Measurements from ENCODE around the gene APEH.

APEH gene

DNA sequence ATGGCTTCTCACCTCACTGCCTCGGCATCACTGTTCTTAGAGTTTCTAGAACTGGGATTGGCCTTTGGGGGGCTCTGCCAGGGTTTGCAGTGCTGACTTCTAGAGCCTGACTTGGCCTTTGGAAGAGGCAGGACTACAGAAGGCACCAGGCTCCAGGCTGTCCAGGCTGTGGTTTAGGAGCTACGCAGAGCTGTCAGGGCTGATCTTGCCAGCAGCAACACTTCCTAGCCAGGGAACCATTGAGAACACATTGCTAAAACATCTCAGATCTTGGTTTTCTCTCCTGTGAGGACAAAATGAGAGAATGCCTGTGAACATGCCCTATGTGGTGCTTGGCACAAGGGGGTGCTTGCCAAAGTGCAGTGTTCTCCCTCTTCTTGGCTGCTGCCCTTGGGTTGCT is 34.6 kb upstream of the APEH start:
- H3K36me3 Mint-ChIP-seq (ENCODE audit: low read depth), result no peaks in the 10 kb centered on the region
- H3K27me3 Mint-ChIP-seq (ENCODE audit: low read depth, poor library complexity), result peaks cover 22% of the 10 kb centered on the region
- DNase-seq, result no peak
- no peaks in the 10 kb centered on the region for H3K9me3 Mint-ChIP-seq
- TF ChIP-seq, protein P1, sequence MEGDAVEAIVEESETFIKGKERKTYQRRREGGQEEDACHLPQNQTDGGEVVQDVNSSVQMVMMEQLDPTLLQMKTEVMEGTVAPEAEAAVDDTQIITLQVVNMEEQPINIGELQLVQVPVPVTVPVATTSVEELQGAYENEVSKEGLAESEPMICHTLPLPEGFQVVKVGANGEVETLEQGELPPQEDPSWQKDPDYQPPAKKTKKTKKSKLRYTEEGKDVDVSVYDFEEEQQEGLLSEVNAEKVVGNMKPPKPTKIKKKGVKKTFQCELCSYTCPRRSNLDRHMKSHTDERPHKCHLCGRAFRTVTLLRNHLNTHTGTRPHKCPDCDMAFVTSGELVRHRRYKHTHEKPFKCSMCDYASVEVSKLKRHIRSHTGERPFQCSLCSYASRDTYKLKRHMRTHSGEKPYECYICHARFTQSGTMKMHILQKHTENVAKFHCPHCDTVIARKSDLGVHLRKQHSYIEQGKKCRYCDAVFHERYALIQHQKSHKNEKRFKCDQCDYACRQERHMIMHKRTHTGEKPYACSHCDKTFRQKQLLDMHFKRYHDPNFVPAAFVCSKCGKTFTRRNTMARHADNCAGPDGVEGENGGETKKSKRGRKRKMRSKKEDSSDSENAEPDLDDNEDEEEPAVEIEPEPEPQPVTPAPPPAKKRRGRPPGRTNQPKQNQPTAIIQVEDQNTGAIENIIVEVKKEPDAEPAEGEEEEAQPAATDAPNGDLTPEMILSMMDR (IDR thresholded peaks at IDR 0.05), result no peak
- H3K27ac Mint-ChIP-seq, result no peak overlapping the region
- H3K4me1 Mint-ChIP-seq, result no peaks in the 10 kb centered on the region
- no peak overlapping the region for H3K4me3 Mint-ChIP-seq

DNA sequence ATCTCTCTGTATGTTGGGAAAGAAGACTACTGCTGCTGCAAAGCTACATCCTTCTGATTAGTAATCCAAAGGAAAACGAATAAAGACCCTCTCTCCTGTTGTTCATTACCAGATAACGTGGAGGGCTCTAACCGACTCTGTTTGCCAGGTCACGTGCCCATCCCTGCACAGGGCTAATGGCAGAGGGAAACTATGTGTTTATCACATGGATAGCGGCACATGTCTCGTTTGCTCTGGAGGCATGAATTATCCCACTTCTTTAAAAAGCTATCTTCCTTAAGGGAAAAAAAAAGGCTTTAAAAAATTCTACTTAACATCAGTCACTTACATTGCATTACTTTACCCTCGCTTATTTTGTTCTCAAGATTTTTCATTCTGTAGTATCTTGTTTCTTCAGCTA is 32.9 kb upstream of the APEH start:
- H3K36me3 Mint-ChIP-seq (ENCODE audit: low read depth), result no peaks in the 10 kb centered on the region
- no peak overlapping the region for H3K27ac Mint-ChIP-seq
- DNase-seq, result no peak
- no peaks in the 10 kb centered on the region for H3K4me1 Mint-ChIP-seq
- TF ChIP-seq, protein P1 (IDR thresholded peaks at IDR 0.05), result no peak
- no peak overlapping the region for H3K4me3 Mint-ChIP-seq
- H3K27me3 Mint-ChIP-seq (ENCODE audit: low read depth, poor library complexity), result peaks cover 17% of the 10 kb centered on the region
- no peaks in the 10 kb centered on the region for H3K9me3 Mint-ChIP-seq

DNA sequence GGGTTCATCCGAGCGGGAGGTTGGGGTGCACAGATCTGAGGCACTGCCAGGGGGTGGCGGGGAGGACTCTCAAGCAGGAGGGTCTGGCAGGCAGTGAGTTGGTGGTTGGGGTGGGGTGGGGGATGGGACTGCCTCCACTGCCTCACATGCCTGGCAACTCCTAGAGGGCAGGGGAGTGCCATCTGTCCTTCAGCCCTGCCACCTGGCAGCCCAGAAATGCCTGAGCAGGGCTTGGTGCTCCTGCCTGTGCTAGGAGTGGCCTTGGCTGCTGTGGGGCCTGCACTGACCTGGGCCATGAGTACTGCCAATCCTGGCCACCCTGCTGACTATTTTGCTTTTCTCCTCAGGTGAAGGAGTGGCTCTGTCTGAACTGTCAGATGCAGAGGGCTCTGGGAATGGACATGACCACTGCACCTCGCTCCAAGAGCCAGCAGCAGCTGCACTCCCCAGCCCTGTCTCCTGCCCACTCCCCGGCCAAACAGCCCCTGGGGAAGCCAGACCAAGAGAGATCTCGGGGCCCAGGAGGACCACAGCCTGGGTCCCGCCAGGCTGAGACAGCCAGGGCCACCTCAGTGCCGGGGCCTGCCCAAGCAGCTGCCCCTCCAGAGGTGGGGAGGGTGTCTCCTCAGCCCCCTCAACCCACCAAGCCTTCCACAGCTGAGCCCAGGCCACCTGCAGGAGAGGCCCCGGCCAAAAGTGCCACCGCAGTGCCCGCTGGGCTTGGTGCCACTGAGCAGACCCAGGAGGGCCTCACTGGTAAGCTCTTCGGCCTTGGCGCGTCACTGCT is 32.0 kb upstream of the APEH start:
- TF ChIP-seq, protein P1 (IDR thresholded peaks at IDR 0.05), result no peak
- DNase-seq, result no peak
- no peaks in the 10 kb centered on the region for H3K36me3 Mint-ChIP-seq (ENCODE audit: low read depth)
- H3K9me3 Mint-ChIP-seq, result no peaks in the 10 kb centered on the region
- H3K27ac Mint-ChIP-seq, result no peak overlapping the region
- H3K27me3 Mint-ChIP-seq (ENCODE audit: low read depth, poor library complexity), result peaks cover 12% of the 10 kb centered on the region
- H3K4me1 Mint-ChIP-seq, result no peaks in the 10 kb centered on the region
- no peak overlapping the region for H3K4me3 Mint-ChIP-seq

DNA sequence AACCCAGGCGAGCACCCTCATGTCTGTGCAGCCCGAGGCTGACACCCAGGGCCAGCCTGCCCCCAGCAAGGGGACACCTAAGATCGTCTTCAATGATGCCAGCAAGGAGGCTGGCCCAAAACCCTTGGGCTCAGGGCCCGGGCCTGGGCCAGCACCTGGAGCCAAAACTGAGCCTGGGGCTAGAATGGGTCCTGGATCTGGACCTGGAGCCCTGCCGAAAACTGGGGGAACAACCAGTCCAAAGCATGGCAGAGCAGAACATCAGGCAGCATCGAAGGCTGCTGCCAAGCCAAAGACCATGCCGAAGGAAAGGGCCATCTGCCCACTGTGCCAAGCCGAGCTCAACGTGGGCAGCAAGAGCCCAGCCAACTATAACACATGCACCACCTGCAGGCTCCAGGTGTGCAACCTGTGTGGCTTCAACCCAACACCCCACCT is 31.4 kb upstream of the APEH start:
- no peaks in the 10 kb centered on the region for H3K36me3 Mint-ChIP-seq (ENCODE audit: low read depth)
- no peak overlapping the region for H3K27ac Mint-ChIP-seq

DNA sequence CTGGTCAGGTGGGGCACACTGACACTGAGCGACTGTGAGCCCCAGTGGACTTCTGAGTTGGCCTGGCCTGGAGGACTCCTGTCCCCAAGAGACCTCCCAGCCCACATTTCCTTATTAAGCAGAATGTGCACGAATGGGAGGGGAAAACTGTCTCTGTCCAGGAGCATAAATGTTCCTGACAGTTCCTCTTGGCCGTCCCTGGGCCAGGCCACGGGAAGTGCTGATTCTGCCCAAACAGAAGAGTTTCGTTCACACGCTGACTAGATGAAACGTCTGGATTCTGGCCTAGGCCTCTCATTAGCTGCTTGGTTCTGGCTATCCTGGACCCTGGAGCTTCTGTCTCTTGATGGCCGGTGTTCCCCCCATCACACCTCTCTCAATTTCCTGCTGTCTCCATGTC is 29.5 kb upstream of the APEH start:
- H3K9me3 Mint-ChIP-seq, result no peaks in the 10 kb centered on the region
- H3K4me3 Mint-ChIP-seq, result no peak overlapping the region
- DNase-seq, result no peak
- H3K36me3 Mint-ChIP-seq (ENCODE audit: low read depth), result no peaks in the 10 kb centered on the region
- TF ChIP-seq, protein P1 (IDR thresholded peaks at IDR 0.05), result no peak
- H3K4me1 Mint-ChIP-seq, result peaks cover 20% of the 10 kb centered on the region
- H3K27me3 Mint-ChIP-seq (ENCODE audit: low read depth, poor library complexity), result peaks cover 11% of the 10 kb centered on the region
- H3K27ac Mint-ChIP-seq, result peak overlapping the region; percentile 80

More for the DNA sequence above, 31.4 kb upstream of the APEH start:
- Mint-ChIP-seq H3K9me3 (no peaks in the 10 kb centered on the region), H3K27me3 (ENCODE audit: low read depth, poor library complexity) (peaks cover 11% of the 10 kb centered on the region), H3K4me1 (peaks cover 6% of the 10 kb centered on the region), H3K4me3 (no peak overlapping the region)
- no peak for DNase-seq
- TF ChIP-seq, protein P1 (IDR thresholded peaks at IDR 0.05), result no peak

DNA sequence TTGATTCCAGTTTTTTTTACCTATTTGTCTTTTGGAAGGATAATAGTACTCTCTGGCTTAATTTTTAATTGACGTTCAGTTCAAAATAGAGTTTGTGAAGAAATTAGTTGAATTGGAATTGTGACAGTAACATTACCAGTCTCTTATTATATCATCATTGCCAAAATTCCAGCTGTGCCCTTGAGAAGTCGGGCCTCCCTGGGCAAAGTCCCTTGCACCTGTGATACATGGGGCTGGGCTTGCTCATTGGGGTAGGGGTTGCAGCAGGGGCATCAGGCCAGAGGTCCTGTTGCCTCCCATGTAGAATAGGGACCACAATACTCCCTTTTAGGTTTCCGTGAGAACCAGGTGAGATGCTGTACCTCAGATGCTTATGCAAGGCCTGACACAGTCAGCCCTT is 27.9 kb upstream of the APEH start:
- TF ChIP-seq, protein P1 (IDR thresholded peaks at IDR 0.05), result no peak
- no peak for DNase-seq
- Mint-ChIP-seq H3K9me3 (no peaks in the 10 kb centered on the region), H3K4me3 (no peak overlapping the region), H3K4me1 (peaks cover 35% of the 10 kb centered on the region), H3K36me3 (ENCODE audit: low read depth) (no peaks in the 10 kb centered on the region), H3K27me3 (ENCODE audit: low read depth, poor library complexity) (peaks cover 8% of the 10 kb centered on the region), H3K27ac (no peak overlapping the region)

Data from nephron progenitor cell (in vitro differentiated cells).